Smooth muscle cell (in vitro differentiated cells): ENCODE measurements around the gene ELP6. TPM values are rescaled to one million over a fixed set of nuclear protein-coding genes. Genes with fewer than 3 reads are reported as not detected.
A peak's percentile ranks its signal among the peaks of the same experiment; 100 is the strongest.

Source experiments
- DNase-seq: peaks from one replicate; lab custom pipeline; 2025; ENCODE audit not compliant: unreplicated experiment; lab: John Stamatoyannopoulos, UW
- H2AFZ ChIP-seq: fragments of 200-600 bp; sonication (generic); 2 replicates; pipeline ENCODE4 v1.6.0; 2016; ENCODE audit warnings: antibody characterized with exemption, low read depth, mild to moderate bottlenecking
- H3F3A ChIP-seq: fragments of 200-600 bp; sonication (generic); 2 replicates; pipeline ENCODE4 v1.6.0; 2017; ENCODE audit warnings: antibody characterized with exemption, low read depth
- H3K27ac ChIP-seq: fragments of 200-600 bp; sonication (generic); 2 replicates; pipeline ENCODE4 v1.5.1; 2016; ENCODE audit warnings: low read depth, mild to moderate bottlenecking
- H3K27me3 ChIP-seq: fragments of 200-600 bp; sonication (generic); 2 replicates; pipeline ENCODE4 v1.6.1; 2016; ENCODE audit warnings: low read depth, mild to moderate bottlenecking
- H3K36me3 ChIP-seq: fragments of 200-600 bp; sonication (generic); 2 replicates; pipeline ENCODE4 v1.5.1; 2016; ENCODE audit warnings: low read depth
- H3K4me1 ChIP-seq: fragments of 200-600 bp; sonication (generic); 2 replicates; pipeline ENCODE4 v1.5.1; 2016; ENCODE audit warnings: low read depth
- H3K4me2 ChIP-seq: fragments of 200-600 bp; sonication (generic); 2 replicates; pipeline ENCODE4 v1.6.0; 2016; ENCODE audit warnings: mild to moderate bottlenecking
- H3K4me3 ChIP-seq: fragments of 200-600 bp; sonication (generic); 2 replicates; pipeline ENCODE4 v1.5.1; 2016; ENCODE audit warnings: mild to moderate bottlenecking
- H3K79me2 ChIP-seq: fragments of 200-600 bp; sonication (generic); 2 replicates; pipeline ENCODE4 v1.6.0; 2016; ENCODE audit warnings: low read depth, mild to moderate bottlenecking
- H3K9ac ChIP-seq: fragments of 200-600 bp; sonication (generic); 2 replicates; pipeline ENCODE4 v1.6.0; 2016; ENCODE audit warnings: low read depth
- H3K9me3 ChIP-seq: fragments of 200-600 bp; sonication (generic); replicated peaks from 2 replicates; pipeline ENCODE4 v1.5.1; 2016; ENCODE audit warnings: low read depth
- H4K20me1 ChIP-seq: fragments of 200-600 bp; sonication (generic); 2 replicates; pipeline ENCODE4 v1.6.0; 2016; ENCODE audit warnings: low read depth
- WGBS: methylation state at CpG from one replicate; pipeline ENCODE4 v1.1.7; 2016; ENCODE audit warnings: low lambda C conversion rate; 5-methylcytosine and 5-hydroxymethylcytosine counted together
- polyA plus RNA-seq: library from polyadenylated mRNA; unstranded; fragments of >200 nt; fragmentation: Nextera tagmentation; extraction: Ambion mirVana; gene quantifications from 2 replicates; pipeline ENCODE4 v1.2.1, GENCODE V29; 2016
- total RNA-seq: library from RNA; depleted of rRNA; stranded (reverse); fragments of >200 nt; gene quantifications from 2 replicates; pipeline ENCODE4 v1.2.3, GENCODE V29; 2014
- TF ChIP-seq, protein P1 (sequence below): fragments of 200-600 bp; sonication (generic); IDR thresholded peaks from 2 replicates; pipeline ENCODE4 v1.5.1; 2017; ENCODE audit warnings: borderline replicate concordance, mild to moderate bottlenecking, antibody characterized with exemption; ENCODE audit not compliant: insufficient read depth, poor library complexity, severe bottlenecking

ELP6 gene
- total and polyA plus RNA-seq, 2 experiments from 2014 or later: 25.5 to 41.5 TPM

GRCh38 chr3:47478022-47478421 lies 35.5 kb downstream of the ELP6 start:
- peaks cover 8% of the 10 kb centered on the region for H3K4me1 ChIP-seq
- DNase-seq: no peak
- no peaks in the 10 kb centered on the region for H3K9me3 ChIP-seq
- no peak overlapping the region for H3K27ac ChIP-seq
- no peaks in the 10 kb centered on the region for H3K36me3 ChIP-seq
- H3K79me2 ChIP-seq: peaks cover 22% of the 10 kb centered on the region
- no peaks in the 10 kb centered on the region for H3F3A ChIP-seq
- peaks cover 16% of the 10 kb centered on the region for H4K20me1 ChIP-seq
- no peaks in the 10 kb centered on the region for H3K27me3 ChIP-seq
- no peak overlapping the region for H2AFZ ChIP-seq
- no peak overlapping the region for H3K9ac ChIP-seq
- H3K4me2 ChIP-seq: no peak overlapping the region
- no peak overlapping the region for H3K4me3 ChIP-seq
- TF ChIP-seq, protein P1, sequence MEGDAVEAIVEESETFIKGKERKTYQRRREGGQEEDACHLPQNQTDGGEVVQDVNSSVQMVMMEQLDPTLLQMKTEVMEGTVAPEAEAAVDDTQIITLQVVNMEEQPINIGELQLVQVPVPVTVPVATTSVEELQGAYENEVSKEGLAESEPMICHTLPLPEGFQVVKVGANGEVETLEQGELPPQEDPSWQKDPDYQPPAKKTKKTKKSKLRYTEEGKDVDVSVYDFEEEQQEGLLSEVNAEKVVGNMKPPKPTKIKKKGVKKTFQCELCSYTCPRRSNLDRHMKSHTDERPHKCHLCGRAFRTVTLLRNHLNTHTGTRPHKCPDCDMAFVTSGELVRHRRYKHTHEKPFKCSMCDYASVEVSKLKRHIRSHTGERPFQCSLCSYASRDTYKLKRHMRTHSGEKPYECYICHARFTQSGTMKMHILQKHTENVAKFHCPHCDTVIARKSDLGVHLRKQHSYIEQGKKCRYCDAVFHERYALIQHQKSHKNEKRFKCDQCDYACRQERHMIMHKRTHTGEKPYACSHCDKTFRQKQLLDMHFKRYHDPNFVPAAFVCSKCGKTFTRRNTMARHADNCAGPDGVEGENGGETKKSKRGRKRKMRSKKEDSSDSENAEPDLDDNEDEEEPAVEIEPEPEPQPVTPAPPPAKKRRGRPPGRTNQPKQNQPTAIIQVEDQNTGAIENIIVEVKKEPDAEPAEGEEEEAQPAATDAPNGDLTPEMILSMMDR: no peak

GRCh38 chr3:47476644-47477199 lies 36.8 kb downstream of the ELP6 start:
- no peak overlapping the region for H3K4me3 ChIP-seq
- WGBS: 93% methylated on average over 9 of the region's 11 CpGs
- H3K27ac ChIP-seq: no peak overlapping the region

GRCh38 chr3:47476330-47476626 lies 37.2 kb downstream of the ELP6 start:
- no peaks in the 10 kb centered on the region for H3K27me3 ChIP-seq
- H3K9me3 ChIP-seq: no peaks in the 10 kb centered on the region
- peak overlapping the region; percentile 88 for H3K4me3 ChIP-seq
- no peaks in the 10 kb centered on the region for H3K36me3 ChIP-seq
- H3F3A ChIP-seq: no peaks in the 10 kb centered on the region
- peak overlapping the region; percentile 89 for H3K4me2 ChIP-seq
- H3K9ac ChIP-seq: peak overlapping the region; percentile 26
- H2AFZ ChIP-seq: peak overlapping the region; percentile 87
- peaks cover 34% of the 10 kb centered on the region for H3K79me2 ChIP-seq
- no peak for DNase-seq
- H3K4me1 ChIP-seq: peaks cover 8% of the 10 kb centered on the region
- peaks cover 23% of the 10 kb centered on the region for H4K20me1 ChIP-seq
- 80% methylated on average over 5 of the region's 5 CpGs for WGBS
- no peak overlapping the region for H3K27ac ChIP-seq
- TF ChIP-seq, protein P1: no peak

More at GRCh38 chr3:47476644-47477199, 36.8 kb downstream of the ELP6 start:
- Histone ChIP-seq H3K9ac (no peak overlapping the region), H3F3A (no peaks in the 10 kb centered on the region), H3K36me3 (no peaks in the 10 kb centered on the region), H3K9me3 (no peaks in the 10 kb centered on the region), H3K79me2 (peaks cover 30% of the 10 kb centered on the region), H4K20me1 (peaks cover 21% of the 10 kb centered on the region), H3K4me1 (peaks cover 8% of the 10 kb centered on the region), H3K4me2 (peak overlapping the region; percentile 89), H3K27me3 (no peaks in the 10 kb centered on the region), H2AFZ (peak overlapping the region; percentile 87)
- TF ChIP-seq, protein P1: no peak
- no peak for DNase-seq
